T-helper 2 cell (primary cell): ENCODE measurements around the gene MEDAG.
"Not testable (repeated sequence)": the region's sequence is repeated elsewhere in the genome, so short reads cannot be mapped to it uniquely, and the experiment has no call there.

ENCODE experiments used
- DNase-seq, 5 experiments: peaks; one replicate each; pipeline versions ENCODE4 v3.0.0 to v3.0.0-alpha.2; 2012 to 2022

The MEDAG gene

GRCh38 chr13:30910676-30911075 lies 4.6 kb downstream of the MEDAG start:
- DNase-seq: no peak

GRCh38 chr13:30915691-30916541 lies 9.8 kb downstream of the MEDAG start:
- DNase-seq: peak in 1 of 5 experiments; percentile 20

GRCh38 chr13:30916991-30917390 lies 10.9 kb downstream of the MEDAG start:
- no peak for DNase-seq

- DNase-seq: no peak
Measured at GRCh38 chr13:30918662-30919405, 12.8 kb downstream of the MEDAG start.

- no peak for DNase-seq
Measured at GRCh38 chr13:30920162-30920909, 14.3 kb downstream of the MEDAG start.

GRCh38 chr13:30923418-30923817 lies 17.3 kb downstream of the MEDAG start:
- no peak for DNase-seq

GRCh38 chr13:30924721-30925120 lies 18.6 kb downstream of the MEDAG start:
- DNase-seq: no peak

GRCh38 chr13:30925429-30925828 lies 19.4 kb downstream of the MEDAG start:
- DNase-seq: peak in 1 of 5 experiments; percentile 68

GRCh38 chr13:30926781-30927180 lies 20.7 kb downstream of the MEDAG start:
- no peak for DNase-seq

GRCh38 chr13:30927188-30927587 lies 21.1 kb downstream of the MEDAG start:
- DNase-seq: not testable (repeated sequence)

- no peak for DNase-seq
Measured at GRCh38 chr13:30927595-30927994, 21.5 kb downstream of the MEDAG start.

GRCh38 chr13:30928978-30929377 lies 22.9 kb downstream of the MEDAG start:
- DNase-seq: no peak

GRCh38 chr13:30932481-30933353 lies 26.6 kb downstream of the MEDAG start, which contains the start of gene TEX26:
Gene TEX26 (plus strand): TSS chr13:30932656. CDS start chr13:30932716, 60 bp downstream.
- DNase-seq: no peak

GRCh38 chr13:30933354-30933670 lies 27.2 kb downstream of the MEDAG start:
- no peak for DNase-seq

GRCh38 chr13:30934381-30934780 lies 28.3 kb downstream of the MEDAG start:
- no peak for DNase-seq

GRCh38 chr13:30934803-30935202 lies 28.7 kb downstream of the MEDAG start:
- no peak for DNase-seq

GRCh38 chr13:30936971-30937370 lies 30.9 kb downstream of the MEDAG start:
- DNase-seq: no peak

- no peak for DNase-seq
Measured at GRCh38 chr13:30943881-30944280, 37.8 kb downstream of the MEDAG start.

- no peak for DNase-seq
Measured at GRCh38 chr13:30957258-30957943, 51.3 kb downstream of the MEDAG start.

- DNase-seq: no peak
Measured at GRCh38 chr13:30959678-30960077, 53.6 kb downstream of the MEDAG start.

- no peak for DNase-seq
Measured at GRCh38 chr13:30963791-30964190, 57.7 kb downstream of the MEDAG start.

GRCh38 chr13:30965380-30965779 lies 59.3 kb downstream of the MEDAG start:
- DNase-seq: no peak
